IPS DF 19.7 (cell line): Measurements from ENCODE around the gene TDP2.
"Not testable (repeated sequence)": the region's sequence is repeated elsewhere in the genome, so short reads cannot be mapped to it uniquely, and the experiment has no call there.

Source experiments
- DNase-seq: peaks from one replicate; pipeline ENCODE4 v3.0.0-alpha.2; 2013; ENCODE audit warnings: low read depth, low spot score

Gene TDP2

GRCh38 chr6:24650365-24650764, 16.3 kb downstream of the TDP2 start:
- DNase-seq, result no peak

GRCh38 chr6:24649691-24650090, 17.0 kb downstream of the TDP2 start:
- DNase-seq, result no peak

GRCh38 chr6:24648276-24648675, 18.4 kb downstream of the TDP2 start:
- no peak for DNase-seq

GRCh38 chr6:24646771-24647170, 19.9 kb downstream of the TDP2 start:
- no peak for DNase-seq

- DNase-seq, result no peak
These were observed 22.3 kb downstream of the TDP2 start for GRCh38 chr6:24644377-24644776.

- no peak for DNase-seq
These were observed 22.8 kb downstream of the TDP2 start for GRCh38 chr6:24643920-24644319.

GRCh38 chr6:24642061-24642460, 24.6 kb downstream of the TDP2 start:
- DNase-seq, result no peak

GRCh38 chr6:24640631-24641030, 26.1 kb downstream of the TDP2 start:
- not testable (repeated sequence) for DNase-seq

GRCh38 chr6:24640166-24640565, 26.5 kb downstream of the TDP2 start:
- no peak for DNase-seq

- DNase-seq, result no peak
These were observed 30.0 kb downstream of the TDP2 start for GRCh38 chr6:24636681-24637080.

- DNase-seq, result no peak
These were observed 34.1 kb downstream of the TDP2 start for GRCh38 chr6:24632573-24632972.

- DNase-seq, result no peak
These were observed 35.0 kb downstream of the TDP2 start for GRCh38 chr6:24631671-24632070.

- DNase-seq, result no peak
These were observed 35.7 kb downstream of the TDP2 start for GRCh38 chr6:24630856-24631505.

- DNase-seq, result no peak
These were observed 44.9 kb downstream of the TDP2 start for GRCh38 chr6:24621626-24622289.

GRCh38 chr6:24620637-24621036, 46.1 kb downstream of the TDP2 start:
- DNase-seq, result no peak

GRCh38 chr6:24619661-24620060, 47.0 kb downstream of the TDP2 start:
- DNase-seq, result no peak

GRCh38 chr6:24614648-24615047, 52.1 kb downstream of the TDP2 start:
- DNase-seq, result no peak

- no peak for DNase-seq
These were observed 52.7 kb downstream of the TDP2 start for GRCh38 chr6:24614043-24614420.

GRCh38 chr6:24613361-24614042, 53.2 kb downstream of the TDP2 start:
- DNase-seq, result no peak

- DNase-seq, result no peak
These were observed 56.0 kb downstream of the TDP2 start for GRCh38 chr6:24610672-24611071.

GRCh38 chr6:24607310-24608105, 59.2 kb downstream of the TDP2 start:
- DNase-seq, result no peak
